Spleen (tissue), 13 donors: ENCODE data around the gene MATN1. TPM values are rescaled to one million over a fixed set of nuclear protein-coding genes. Genes with fewer than 3 reads are reported as not detected.
A peak's percentile ranks its signal among the peaks of the same experiment; 100 is the strongest.

Source experiments
- DNase-seq: peaks from one replicate; pipeline ENCODE4 v3.0.0-alpha.2; 2020
- H3K27ac ChIP-seq, 8 donors: fragments of 200-600 bp; sonication (generic) in 7 of 8; 1 replicate in 4 of 8; 2 replicates in 4 of 8; pipeline versions ENCODE4 v1.5.0 to v1.8.0; 2016 to 2021; ENCODE audit warnings: inconsistent platforms in 4 of 8, mild to moderate bottlenecking in 4 of 8, moderate library complexity in 1 of 8
- H3K27me3 ChIP-seq, 7 donors: fragments of 200-600 bp; sonication (generic) in 6 of 7; replicated peaks in 1 of 7; 1 replicate in 4 of 7; 2 replicates in 3 of 7; pipeline versions ENCODE4 v1.5.0 to v1.8.0; 2016 to 2021; ENCODE audit warnings: inconsistent platforms in 3 of 7, mild to moderate bottlenecking in 1 of 7
- H3K36me3 ChIP-seq, 6 donors: fragments of 200-600 bp; sonication (generic) in 5 of 6; 1 replicate in 4 of 6; 2 replicates in 2 of 6; pipeline versions ENCODE4 v1.5.0 to v1.8.0; 2016 to 2021; ENCODE audit warnings: inconsistent platforms in 2 of 6
- H3K4me1 ChIP-seq, 6 donors: fragments of 200-600 bp; sonication (generic) in 5 of 6; 1 replicate in 3 of 6; 2 replicates in 3 of 6; pipeline versions ENCODE4 v1.5.0 to v1.8.0; 2016 to 2021; ENCODE audit warnings: inconsistent platforms in 3 of 6
- H3K4me3 ChIP-seq, 8 donors: fragments of 200-600 bp; sonication (generic) in 7 of 8; 1 replicate in 4 of 8; 2 replicates in 4 of 8; pipeline versions ENCODE4 v1.5.0 to v1.8.0; 2016 to 2021; ENCODE audit warnings: inconsistent platforms in 4 of 8, mild to moderate bottlenecking in 4 of 8, moderate library complexity in 2 of 8
- H3K9me3 ChIP-seq, 8 donors: fragments of 200-600 bp; sonication (generic) in 7 of 8; 1 replicate in 4 of 8; 2 replicates in 4 of 8; pipeline versions ENCODE4 v1.5.0 to v1.8.0; 2016 to 2021; ENCODE audit warnings: inconsistent platforms in 4 of 8
- CTCF ChIP-seq, 11 experiments: fragments of 200-600 bp in 7 of 11; fragments of 450-650 bp in 4 of 11; sonication (generic) in 4 of 11; IDR thresholded peaks in 8 of 11; conservative IDR thresholded peaks in 3 of 11; 1 replicate in 7 of 11; 2 replicates in 4 of 11; pipeline versions ENCODE4 v1.4.0 to v1.8.0; 2016 to 2021; ENCODE audit warnings: antibody characterized with exemption in 11 of 11, inconsistent platforms in 4 of 11, mild to moderate bottlenecking in 1 of 11
- POLR2A ChIP-seq, 3 donors: fragments of 450-650 bp; IDR thresholded peaks; one replicate each; pipeline ENCODE4 v1.5.1; 2017; ENCODE audit warnings: antibody characterized with exemption in 3 of 3, mild to moderate bottlenecking in 1 of 3
- POLR2AphosphoS5 ChIP-seq, 3 donors: sonication (generic); formaldehyde crosslinking; IDR thresholded peaks; one replicate each; pipeline ENCODE4 v1.5.1; 2017; ENCODE audit warnings: antibody characterized with exemption in 3 of 3
- WGBS, 5 donors: extraction: QIAGEN DNeasy Blood & Tissue Kit in 3 of 5; methylation state at CpG; one replicate each; pipeline versions ENCODE4 v1.1.5 to v1.1.7; 2013 to 2018; 5-methylcytosine and 5-hydroxymethylcytosine counted together
- intact Hi-C: fragments of 100-400 bp; cut with DNase I; formaldehyde crosslinking; loops from one replicate; pipeline ENCODE4 v1.15.0; 2023; ENCODE audit warnings: low total_unique reads
- long read RNA-seq, 2 donors: transcript quantifications; one replicate each; lab custom pipeline, GENCODE V29; 2026
- polyA plus RNA-seq, 3 donors: library from polyadenylated mRNA; stranded (reverse); fragments of 200-250 nt; gene quantifications; one replicate each; pipeline ENCODE4 v1.2.1, GENCODE V29; 2013
- total RNA-seq, 7 donors: library from RNA; depleted of rRNA in 3 of 7; stranded (reverse); fragments of >200 nt in 3 of 7; fragmentation: NEBNext Ultra II Directional in 4 of 7; extraction: Animal tissue kit (Norgen Biotek cat#: 25700) in 4 of 7; gene quantifications; one replicate each; pipeline versions ENCODE4 v1.1.0 to v1.2.1, GENCODE V29; 2016 to 2021
- donor health status: healthy with polysubstance abuse.
- donor health status: DM: no; HTN: no; CAD: no; lungs with moderate emphysema.
- donor health status: DM: no; HTN: no; CAD: no.
- donor health status: Bipolar disorder and iron deficiency.
- donor health status: healthy.
- donor health status: DM: no; HTN: no; CAD: no.
- donor health status: DM: yes; HTN: yes; CAD: no.

Gene MATN1
- 1 to 10 TPM in 1 of 7 donors, under 1 TPM in 5, not detected in 1; 0.30 to 1.1 (median 0.69) TPM for total RNA-seq
- polyA plus RNA-seq, result under 1 TPM; 0.04 to 0.08 (median 0.06) TPM
- long read RNA-seq, donor 1, result 0 reads
- long read RNA-seq, donor 2, result 0 reads

- DNase-seq, result no peak
- Histone ChIP-seq H3K27ac (no peak within 1 kb of the TSS), H3K4me1 (peaks cover 0 to 65% (median 36%) of the 10 kb centered on the region in 6 donors), H3K9me3 (no peaks in the 10 kb centered on the region), H3K27me3 (no peaks in the 10 kb centered on the region), H3K4me3 (no peak within 1 kb of the TSS), H3K36me3 (peaks cover 0 to 62% (median 17%) of the 10 kb centered on the region in 6 donors)
- WGBS, 5 donors, result 84 to 91% (median 90%) methylated on average over 10 to 14 of the region's 14 CpGs
- intact Hi-C loops, result loop anchor here (10.0 kb wide), 1 partner anchor 191 kb away; no protein-coding TSS in a partner anchor
- TF ChIP-seq POLR2AphosphoS5 (IDR thresholded peaks at IDR 0.05), result peak in 1 of 3 donors; percentile 47
- TF ChIP-seq CTCF (IDR thresholded peaks at IDR 0.05 in 8 of 11, conservative IDR thresholded peaks at IDR 0.05 in 3 of 11), result no peak
- no peak for TF ChIP-seq POLR2A (IDR thresholded peaks at IDR 0.05)
Measured at GRCh38 chr1:30723331-30723755, at the start of gene MATN1. Gene MATN1, minus strand, starts transcription at chr1:30723585. Its CDS starts 34 bp downstream, at chr1:30723551.

GRCh38 chr1:30771005-30771404 lies 47.6 kb upstream of the MATN1 start:
- Histone ChIP-seq H3K36me3 (no peaks in the 10 kb centered on the region), H3K4me1 (peaks cover 0 to 33% (median 5%) of the 10 kb centered on the region in 6 donors), H3K27ac (no peak overlapping the region), H3K4me3 (no peak overlapping the region), H3K27me3 (no peaks in the 10 kb centered on the region), H3K9me3 (no peaks in the 10 kb centered on the region)
- no peak for DNase-seq
- TF ChIP-seq POLR2A (IDR thresholded peaks at IDR 0.05), result no peak
- WGBS, 5 donors, result 80 to 93% (median 88%) methylated on average over 6 of the region's 6 CpGs
- intact Hi-C loops, result no loop called here

- 88 to 95% (median 94%) methylated on average over 7 to 10 of the region's 10 CpGs for WGBS, 5 donors
- no peak overlapping the region for H3K27ac ChIP-seq
- H3K27me3 ChIP-seq, result no peaks in the 10 kb centered on the region
- intact Hi-C loops, result no loop called here
- no peak overlapping the region for H3K4me3 ChIP-seq
- peak; percentile 38 for DNase-seq
- no peaks in the 10 kb centered on the region for H3K9me3 ChIP-seq
- TF ChIP-seq CTCF (IDR thresholded peaks at IDR 0.05 in 8 of 11, conservative IDR thresholded peaks at IDR 0.05 in 3 of 11), result no peak
- TF ChIP-seq POLR2AphosphoS5 (IDR thresholded peaks at IDR 0.05), result no peak
- no peak for TF ChIP-seq POLR2A (IDR thresholded peaks at IDR 0.05)
- peaks cover 0 to 42% (median 5%) of the 10 kb centered on the region in 6 donors for H3K4me1 ChIP-seq
- no peaks in the 10 kb centered on the region for H3K36me3 ChIP-seq
Measured at GRCh38 chr1:30770150-30770549, 46.8 kb upstream of the MATN1 start.

GRCh38 chr1:30768830-30769718 lies 45.7 kb upstream of the MATN1 start:
- Histone ChIP-seq H3K4me3 (no peak overlapping the region), H3K4me1 (peaks cover 0 to 37% (median 5%) of the 10 kb centered on the region in 6 donors), H3K27me3 (no peaks in the 10 kb centered on the region), H3K27ac (peak overlapping the region in 2 of 8 donors; percentile 5 to 46), H3K9me3 (no peaks in the 10 kb centered on the region), H3K36me3 (no peaks in the 10 kb centered on the region)
- 55 to 67% (median 60%) methylated on average over 17 to 20 of the region's 20 CpGs for WGBS, 5 donors
- TF ChIP-seq POLR2A (IDR thresholded peaks at IDR 0.05), result no peak
- peak; percentile 68 to 89 (median 80) for TF ChIP-seq POLR2AphosphoS5 (IDR thresholded peaks at IDR 0.05)
- TF ChIP-seq CTCF (IDR thresholded peaks at IDR 0.05 in 8 of 11, conservative IDR thresholded peaks at IDR 0.05 in 3 of 11), result no peak
- peak; percentile 79 for DNase-seq
- intact Hi-C loops, result no loop called here
